ENCODE results near the gene COL11A2.

COL11A2 gene

DNA sequence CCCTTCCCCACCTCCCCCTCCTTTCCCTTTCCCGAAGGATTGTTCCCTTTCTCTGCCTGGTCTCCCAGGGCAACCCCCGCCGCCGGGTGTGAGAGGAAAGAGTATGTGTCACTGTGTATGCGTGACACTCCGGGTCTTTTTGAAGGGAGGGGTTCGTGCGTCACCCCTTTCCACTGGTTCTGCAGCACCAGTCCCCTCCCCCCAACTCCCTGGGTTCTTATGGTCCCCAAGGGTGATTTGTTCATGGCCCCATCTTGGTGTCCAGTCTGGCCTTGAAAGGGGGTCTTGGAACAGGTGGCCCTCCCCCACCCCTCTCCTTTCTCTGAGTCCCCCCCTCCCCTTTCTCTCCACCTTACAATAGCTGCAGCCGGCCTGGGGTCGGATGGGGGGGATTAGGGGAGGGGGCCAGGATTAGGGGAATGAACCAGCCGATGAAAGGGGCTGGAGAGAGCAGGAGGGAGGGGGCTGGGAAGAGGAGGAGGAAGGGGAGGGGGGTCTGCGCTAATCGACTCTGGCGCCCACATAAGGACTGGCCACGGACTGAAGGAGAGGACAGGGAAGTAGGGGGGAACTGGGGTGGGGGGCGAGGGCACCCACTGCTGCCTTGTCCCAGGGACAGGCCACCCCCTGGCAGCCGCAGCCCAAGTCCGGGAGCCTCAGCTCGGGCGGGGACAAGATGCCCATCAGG lies 14.7 kb upstream of the COL11A2 start:
- TF ChIP-seq, protein P1, sequence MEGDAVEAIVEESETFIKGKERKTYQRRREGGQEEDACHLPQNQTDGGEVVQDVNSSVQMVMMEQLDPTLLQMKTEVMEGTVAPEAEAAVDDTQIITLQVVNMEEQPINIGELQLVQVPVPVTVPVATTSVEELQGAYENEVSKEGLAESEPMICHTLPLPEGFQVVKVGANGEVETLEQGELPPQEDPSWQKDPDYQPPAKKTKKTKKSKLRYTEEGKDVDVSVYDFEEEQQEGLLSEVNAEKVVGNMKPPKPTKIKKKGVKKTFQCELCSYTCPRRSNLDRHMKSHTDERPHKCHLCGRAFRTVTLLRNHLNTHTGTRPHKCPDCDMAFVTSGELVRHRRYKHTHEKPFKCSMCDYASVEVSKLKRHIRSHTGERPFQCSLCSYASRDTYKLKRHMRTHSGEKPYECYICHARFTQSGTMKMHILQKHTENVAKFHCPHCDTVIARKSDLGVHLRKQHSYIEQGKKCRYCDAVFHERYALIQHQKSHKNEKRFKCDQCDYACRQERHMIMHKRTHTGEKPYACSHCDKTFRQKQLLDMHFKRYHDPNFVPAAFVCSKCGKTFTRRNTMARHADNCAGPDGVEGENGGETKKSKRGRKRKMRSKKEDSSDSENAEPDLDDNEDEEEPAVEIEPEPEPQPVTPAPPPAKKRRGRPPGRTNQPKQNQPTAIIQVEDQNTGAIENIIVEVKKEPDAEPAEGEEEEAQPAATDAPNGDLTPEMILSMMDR (conservative IDR thresholded peaks at IDR 0.05; ENCODE audit: low read depth), result no peak
- POLR2A ChIA-PET (ENCODE audit: low non-redundant PET), result no interaction called here
- DNase-seq (ENCODE audit: low spot score), result peak; percentile 57
- CTCF ChIA-PET, result interaction anchor here (1.3 kb wide), 1 partner anchor 9 kb away, joined by 7 read pairs; no protein-coding TSS in a partner anchor
- peak overlapping the region; percentile 95 for H3K27ac ChIP-seq

DNA sequence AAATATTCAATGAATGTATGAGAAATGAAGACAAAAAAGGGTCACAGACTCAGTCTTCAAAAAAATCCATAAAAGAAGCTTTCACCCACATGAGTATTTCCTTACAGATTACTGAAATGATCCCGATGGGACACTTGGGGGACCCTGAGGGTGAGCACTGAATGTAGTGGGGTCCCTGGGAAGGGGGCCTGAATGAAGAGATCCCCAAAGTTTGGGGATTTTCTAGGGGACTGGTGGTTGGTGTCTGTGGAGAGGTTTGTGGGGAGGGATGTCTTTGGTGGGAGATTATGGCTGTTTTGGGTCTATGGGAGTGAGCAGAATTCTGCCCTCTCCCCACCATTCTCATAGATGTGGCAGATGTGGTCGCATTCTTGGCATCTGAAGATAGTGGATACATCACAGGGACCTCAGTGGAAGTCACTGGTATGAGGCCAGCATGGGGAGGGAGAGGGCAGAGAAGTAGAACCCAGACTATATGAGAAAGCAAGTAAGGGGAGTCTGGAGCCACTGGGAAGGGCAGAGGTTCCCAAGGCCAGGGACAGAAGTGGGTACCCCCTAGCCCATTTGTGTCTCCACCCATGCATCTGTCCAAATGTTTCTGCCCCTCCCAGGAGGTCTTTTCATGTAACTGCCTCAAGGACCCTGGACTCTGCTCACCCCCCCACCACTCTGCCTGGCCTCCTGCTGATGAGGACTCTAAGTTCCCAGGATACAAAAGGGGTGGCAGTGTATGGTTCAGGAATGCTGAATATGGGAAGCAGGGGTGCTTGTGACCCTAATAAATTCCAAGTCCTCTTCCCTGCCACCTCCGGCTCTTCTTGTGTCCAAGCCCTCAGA lies 14.0 kb upstream of the COL11A2 start:
- ChIA-PET POLR2A (ENCODE audit: low non-redundant PET) (no interaction called here), CTCF (interaction anchor here (0.5 to 1.3 kb wide), 3 partner anchors 9 to 496 kb away, joined by 3 to 7 read pairs (median 4); no protein-coding TSS in a partner anchor)
- TF ChIP-seq, protein P1 (conservative IDR thresholded peaks at IDR 0.05; ENCODE audit: low read depth), result no peak
- H3K27ac ChIP-seq, result peak overlapping the region; percentile 95
- DNase-seq (ENCODE audit: low spot score), result no peak

DNA sequence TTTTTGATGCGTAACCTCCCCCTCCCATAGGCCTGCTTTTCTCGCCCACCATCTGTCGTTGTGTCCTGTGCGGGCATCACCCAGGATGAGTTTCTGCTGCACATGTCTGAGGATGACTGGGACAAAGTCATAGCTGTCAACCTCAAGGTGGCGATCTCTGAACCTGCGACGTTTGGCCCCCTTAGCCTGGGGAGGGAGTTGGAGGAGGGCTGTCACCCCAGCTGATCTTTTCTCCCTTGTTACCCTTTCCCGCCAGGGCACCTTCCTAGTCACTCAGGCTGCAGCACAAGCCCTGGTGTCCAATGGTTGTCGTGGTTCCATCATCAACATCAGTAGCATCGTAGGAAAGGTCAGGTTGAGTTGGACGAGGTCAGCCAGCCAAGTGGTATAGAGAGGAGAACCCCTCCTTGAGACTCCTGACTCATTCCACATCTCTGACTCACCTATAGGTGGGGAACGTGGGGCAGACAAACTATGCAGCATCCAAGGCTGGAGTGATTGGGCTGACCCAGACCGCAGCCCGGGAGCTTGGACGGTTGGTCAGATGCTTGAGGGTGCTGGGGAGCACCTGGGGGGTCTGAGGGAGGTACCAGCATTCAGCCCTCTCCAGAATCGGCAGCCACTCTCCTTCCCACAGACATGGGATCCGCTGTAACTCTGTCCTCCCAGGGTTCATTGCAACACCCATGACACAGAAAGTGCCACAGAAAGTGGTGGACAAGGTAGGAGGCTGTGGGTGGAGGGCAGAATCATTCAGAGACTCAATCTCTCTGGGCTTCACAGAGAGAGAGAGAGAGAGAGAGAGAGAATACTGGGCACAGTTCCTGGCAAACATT lies 13.1 kb upstream of the COL11A2 start:
- ChIA-PET POLR2A (ENCODE audit: low non-redundant PET) (no interaction called here), CTCF (interaction anchor here (0.5 to 1.3 kb wide), 3 partner anchors 43 to 497 kb away, joined by 3 to 4 read pairs (median 3); no protein-coding TSS in a partner anchor)
- peak overlapping the region; percentile 95 for H3K27ac ChIP-seq
- TF ChIP-seq, protein P1 (conservative IDR thresholded peaks at IDR 0.05; ENCODE audit: low read depth), result no peak
- DNase-seq (ENCODE audit: low spot score), result peak; percentile 82

- ChIA-PET POLR2A (ENCODE audit: low non-redundant PET) (interaction anchor here (1.0 kb wide), 1 partner anchor 8 kb away, joined by 6 read pairs; no protein-coding TSS in a partner anchor), CTCF (interaction anchor here (1.3 kb wide), 1 partner anchor 44 kb away, joined by 3 read pairs; no protein-coding TSS in a partner anchor)
- DNase-seq (ENCODE audit: low spot score), result peak; percentile 95
- H3K27ac ChIP-seq, result peak within 1 kb of the TSS; percentile 95
- TF ChIP-seq, protein P1 (conservative IDR thresholded peaks at IDR 0.05; ENCODE audit: low read depth), result no peak
Observed at GRCh38 chr6:33204415-33205190, 12.3 kb upstream of the COL11A2 start, which contains the start of gene HSD17B8. Gene HSD17B8 (plus strand): TSS chr6:33204655. CDS start chr6:33204669, 14 bp downstream.

- TF ChIP-seq, protein P1 (conservative IDR thresholded peaks at IDR 0.05; ENCODE audit: low read depth), result no peak
- H3K27ac ChIP-seq, result peak overlapping the region; percentile 95
- POLR2A ChIA-PET (ENCODE audit: low non-redundant PET), result interaction anchor here (1.0 kb wide), 1 partner anchor 9 kb away, joined by 6 read pairs; no protein-coding TSS in a partner anchor
- DNase-seq (ENCODE audit: low spot score), result no peak
- CTCF ChIA-PET, result interaction anchor here (1.3 kb wide), 1 partner anchor 44 kb away, joined by 3 read pairs; no protein-coding TSS in a partner anchor
Observed at GRCh38 chr6:33204165-33204414, 11.8 kb upstream of the COL11A2 start.
